Testis (tissue), 3 donors: ENCODE measurements around the gene ZNRF3. TPM values are rescaled to one million over a fixed set of nuclear protein-coding genes. Genes with fewer than 3 reads are reported as not detected.

ENCODE experiments used
- DNase-seq: peaks from one replicate; pipeline ENCODE4 v3.0.0-alpha.2; 2019
- H3K27ac ChIP-seq, 2 donors: fragments of 200-600 bp; sonication (generic); one replicate each; pipeline ENCODE4 v1.5.1; 2019
- H3K27me3 ChIP-seq: fragments of 200-600 bp; sonication (generic); one replicate; pipeline ENCODE4 v1.5.1; 2019
- H3K36me3 ChIP-seq: fragments of 200-600 bp; sonication (generic); one replicate; pipeline ENCODE4 v1.5.1; 2017; ENCODE audit warnings: low read depth; ENCODE audit errors: missing control alignments
- H3K4me1 ChIP-seq: fragments of 200-600 bp; sonication (generic); one replicate; pipeline ENCODE4 v1.5.1; 2019
- H3K4me3 ChIP-seq, 2 donors: fragments of 200-600 bp; sonication (generic); one replicate each; pipeline ENCODE4 v1.5.1; 2017 to 2019
- H3K9me3 ChIP-seq: fragments of 200-600 bp; sonication (generic); one replicate; pipeline ENCODE4 v1.5.1; 2017
- POLR2A ChIP-seq: fragments of 450-650 bp; IDR thresholded peaks from one replicate; pipeline ENCODE4 v1.6.1; 2017; ENCODE audit warnings: antibody characterized with exemption, mild to moderate bottlenecking, moderate library complexity
- WGBS, 2 donors: methylation state at CpG; one replicate each; pipeline ENCODE4 v1.1.5; 2018; 5-methylcytosine and 5-hydroxymethylcytosine counted together
- intact Hi-C: fragments of 100-400 bp; cut with DNase I; formaldehyde crosslinking; loops from one replicate; pipeline ENCODE4 v1.15.1; 2023; ENCODE audit warnings: low total_unique reads
- polyA plus RNA-seq: library from polyadenylated mRNA; stranded (reverse); fragments of 350-450 nt; fragmentation: Illumina TruSeq; extraction: RNeasy Lipid Tissue Mini Kit (QIAGEN cat#74804); gene quantifications from one replicate; pipeline ENCODE4 v1.2.3, GENCODE V29; 2014; ENCODE audit warnings: low read depth, low replicate concordance; ENCODE audit not compliant: insufficient read depth
- total RNA-seq, 2 donors: library from RNA; depleted of rRNA; stranded (reverse); fragments of >200 nt; gene quantifications; one replicate each; pipeline ENCODE4 v1.2.3, GENCODE V29; 2016
- TF ChIP-seq, protein P1 (sequence below), 3 experiments: fragments of 450-650 bp in 2 of 3; fragments of 200-600 bp in 1 of 3; sonication (generic) in 1 of 3; IDR thresholded peaks; one replicate each; pipeline ENCODE4 v1.5.1; 2016 to 2019; ENCODE audit warnings: antibody characterized with exemption in 3 of 3, mild to moderate bottlenecking in 2 of 3, moderate library complexity in 1 of 3

ZNRF3 gene
- total and polyA plus RNA-seq, 3 donors from 2014 or later, result 13.9 to 44.5 (median 32.2) TPM

GRCh38 chr22:28967969-28968368, 84.6 kb downstream of the ZNRF3 start:
- H3K4me3 ChIP-seq, result no peak overlapping the region
- intact Hi-C loops, result no loop called here
- H3K4me1 ChIP-seq, result peaks cover 8% of the 10 kb centered on the region
- H3K36me3 ChIP-seq, result no peaks in the 10 kb centered on the region
- TF ChIP-seq, protein P1, sequence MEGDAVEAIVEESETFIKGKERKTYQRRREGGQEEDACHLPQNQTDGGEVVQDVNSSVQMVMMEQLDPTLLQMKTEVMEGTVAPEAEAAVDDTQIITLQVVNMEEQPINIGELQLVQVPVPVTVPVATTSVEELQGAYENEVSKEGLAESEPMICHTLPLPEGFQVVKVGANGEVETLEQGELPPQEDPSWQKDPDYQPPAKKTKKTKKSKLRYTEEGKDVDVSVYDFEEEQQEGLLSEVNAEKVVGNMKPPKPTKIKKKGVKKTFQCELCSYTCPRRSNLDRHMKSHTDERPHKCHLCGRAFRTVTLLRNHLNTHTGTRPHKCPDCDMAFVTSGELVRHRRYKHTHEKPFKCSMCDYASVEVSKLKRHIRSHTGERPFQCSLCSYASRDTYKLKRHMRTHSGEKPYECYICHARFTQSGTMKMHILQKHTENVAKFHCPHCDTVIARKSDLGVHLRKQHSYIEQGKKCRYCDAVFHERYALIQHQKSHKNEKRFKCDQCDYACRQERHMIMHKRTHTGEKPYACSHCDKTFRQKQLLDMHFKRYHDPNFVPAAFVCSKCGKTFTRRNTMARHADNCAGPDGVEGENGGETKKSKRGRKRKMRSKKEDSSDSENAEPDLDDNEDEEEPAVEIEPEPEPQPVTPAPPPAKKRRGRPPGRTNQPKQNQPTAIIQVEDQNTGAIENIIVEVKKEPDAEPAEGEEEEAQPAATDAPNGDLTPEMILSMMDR (IDR thresholded peaks at IDR 0.05), result no peak
- TF ChIP-seq POLR2A, result no peak
- H3K9me3 ChIP-seq, result no peaks in the 10 kb centered on the region
- no peak overlapping the region for H3K27ac ChIP-seq
- DNase-seq, result no peak
- H3K27me3 ChIP-seq, result no peaks in the 10 kb centered on the region

- H3K4me3 ChIP-seq, result no peak overlapping the region
- no peak for DNase-seq
- no peak overlapping the region for H3K27ac ChIP-seq
- no peaks in the 10 kb centered on the region for H3K36me3 ChIP-seq
- H3K9me3 ChIP-seq, result no peaks in the 10 kb centered on the region
- WGBS, 2 donors, result 79 to 85% methylated on average over 2 of the region's 2 CpGs
- no peak for TF ChIP-seq POLR2A
- TF ChIP-seq, protein P1 (IDR thresholded peaks at IDR 0.05), result no peak
- H3K4me1 ChIP-seq, result peaks cover 5% of the 10 kb centered on the region
- H3K27me3 ChIP-seq, result no peaks in the 10 kb centered on the region
- intact Hi-C loops, result no loop called here
These were observed 86.2 kb downstream of the ZNRF3 start for GRCh38 chr22:28969401-28970168.

DNA sequence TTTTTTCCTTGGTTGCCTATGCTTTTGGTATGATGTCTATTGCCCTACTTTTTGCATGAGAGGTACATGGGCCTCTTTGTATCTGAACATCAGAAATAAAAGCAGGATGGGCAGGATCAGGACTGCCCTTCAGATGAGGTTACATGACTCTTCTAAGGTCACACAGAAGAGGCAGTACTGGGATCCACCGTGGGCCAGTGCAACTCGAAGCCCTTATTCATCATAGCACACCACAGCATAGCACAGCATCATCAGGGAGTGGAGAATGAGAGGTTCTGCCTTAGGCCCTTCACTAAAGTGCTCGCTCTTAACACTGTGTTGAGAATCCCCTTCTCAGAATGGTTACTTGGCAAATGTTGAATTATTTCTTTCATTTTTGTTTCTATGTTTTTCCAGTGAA, 90.0 kb downstream of the ZNRF3 start:
- no peaks in the 10 kb centered on the region for H3K9me3 ChIP-seq
- intact Hi-C loops, result no loop called here

DNA sequence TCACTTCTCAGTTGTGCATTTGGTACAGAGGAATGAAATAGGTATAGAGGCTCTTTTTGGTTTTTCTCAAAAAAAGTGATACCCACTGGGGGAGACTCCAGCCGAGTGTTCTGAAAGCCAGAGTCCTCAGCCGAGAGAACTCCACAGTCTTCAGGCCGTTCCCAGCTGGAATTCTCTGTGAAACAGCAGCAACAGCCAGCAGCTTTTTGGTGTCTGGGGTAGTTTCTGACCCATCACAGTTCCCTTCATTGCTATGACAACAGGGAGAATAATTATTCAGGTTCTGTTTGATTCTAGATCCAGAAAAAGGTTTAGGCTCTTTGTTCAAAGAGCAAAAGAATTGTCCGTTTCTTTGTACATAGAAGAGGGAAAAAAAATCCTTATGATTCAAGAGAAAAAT, 93.7 kb downstream of the ZNRF3 start:
- H3K36me3 ChIP-seq, result no peaks in the 10 kb centered on the region
- TF ChIP-seq, protein P1 (IDR thresholded peaks at IDR 0.05), result no peak
- no peak for TF ChIP-seq POLR2A
- no peaks in the 10 kb centered on the region for H3K9me3 ChIP-seq
- no peak overlapping the region for H3K4me3 ChIP-seq
- peak overlapping the region in 1 of 2 donors; percentile 42 for H3K27ac ChIP-seq
- intact Hi-C loops, result no loop called here
- no peak for DNase-seq
- H3K4me1 ChIP-seq, result peaks cover 15% of the 10 kb centered on the region
- WGBS, 2 donors, result 24 to 26% methylated on average over 4 of the region's 4 CpGs
- no peaks in the 10 kb centered on the region for H3K27me3 ChIP-seq

More for the DNA sequence above, 90.0 kb downstream of the ZNRF3 start:
- no peak for TF ChIP-seq POLR2A
- TF ChIP-seq, protein P1 (IDR thresholded peaks at IDR 0.05), result no peak
- H3K27me3 ChIP-seq, result no peaks in the 10 kb centered on the region
- WGBS, 2 donors, result 83 to 94% methylated on average over 3 of the region's 3 CpGs
- H3K27ac ChIP-seq, result no peak overlapping the region
- H3K4me3 ChIP-seq, result no peak overlapping the region
- DNase-seq, result no peak
- no peaks in the 10 kb centered on the region for H3K36me3 ChIP-seq
- H3K4me1 ChIP-seq, result peaks cover 12% of the 10 kb centered on the region

- no peak for TF ChIP-seq POLR2A
- TF ChIP-seq, protein P1 (IDR thresholded peaks at IDR 0.05), result no peak
- peaks cover 15% of the 10 kb centered on the region for H3K4me1 ChIP-seq
- intact Hi-C loops, result no loop called here
- peak; percentile 32 for DNase-seq
- H3K9me3 ChIP-seq, result no peaks in the 10 kb centered on the region
- no peaks in the 10 kb centered on the region for H3K27me3 ChIP-seq
- H3K4me3 ChIP-seq, result no peak overlapping the region
- peak overlapping the region; percentile 42 to 48 for H3K27ac ChIP-seq
- 28 to 42% methylated on average over 5 of the region's 5 CpGs for WGBS, 2 donors
- H3K36me3 ChIP-seq, result no peaks in the 10 kb centered on the region
These were observed 94.2 kb downstream of the ZNRF3 start for GRCh38 chr22:28977481-28977971.
